GM18505 (cell line): ENCODE results near the gene TMEM30B.

ENCODE experiments used
- ATAC-seq: cut with Tn5 transposase; IDR thresholded peaks from one replicate; pipeline ENCODE4 v1.9.1; 2021; ENCODE audit not compliant: unreplicated experiment
- POLR2A ChIP-seq: IDR thresholded peaks from 4 replicates; pipeline ENCODE4 v1.6.1; 2011; ENCODE audit warnings: borderline replicate concordance; ENCODE audit not compliant: insufficient read depth, insufficient read length; ENCODE audit errors: extremely low read depth

The TMEM30B gene

DNA sequence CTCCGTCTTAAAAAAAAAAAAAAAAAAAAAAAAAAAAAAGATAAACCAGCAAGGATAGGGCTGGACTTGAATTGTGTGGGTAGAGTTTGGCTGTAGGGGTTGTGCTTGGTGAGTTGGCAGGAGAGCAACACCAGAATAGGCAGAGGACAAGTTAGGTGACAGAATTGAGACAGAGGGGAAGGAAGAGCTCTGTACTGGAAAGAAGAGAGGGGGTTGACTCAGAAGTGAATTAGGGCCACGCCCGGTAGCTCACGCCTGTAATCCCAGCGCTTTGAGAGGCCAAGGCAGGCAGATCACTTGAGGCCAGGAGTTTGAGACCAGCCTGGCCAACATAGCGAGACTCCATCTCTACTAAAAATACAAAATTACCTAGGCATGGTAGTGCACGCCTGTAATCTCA lies 6.1 kb upstream of the TMEM30B start:
- no peak for TF ChIP-seq POLR2A
- ATAC-seq, result no peak

DNA sequence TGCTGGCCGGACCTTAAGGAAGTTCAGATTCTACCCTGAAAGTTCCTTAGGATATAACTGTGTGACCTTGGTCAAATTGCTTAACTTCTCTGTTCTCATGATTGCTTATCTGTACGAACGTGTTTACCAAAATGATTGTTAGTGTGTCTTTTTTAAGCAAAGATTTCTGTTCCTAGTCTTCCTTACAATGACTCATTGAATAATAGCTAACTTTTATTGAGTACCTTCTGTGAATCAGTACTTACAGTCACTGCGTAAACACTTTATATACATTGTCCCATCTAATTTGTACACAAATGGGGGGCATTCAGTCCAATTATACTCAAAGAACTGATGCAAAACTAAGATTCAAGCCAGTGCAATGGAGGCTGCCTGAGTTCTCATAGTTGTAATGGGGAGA lies 4.2 kb upstream of the TMEM30B start:
- ATAC-seq, result no peak
- no peak for TF ChIP-seq POLR2A

DNA sequence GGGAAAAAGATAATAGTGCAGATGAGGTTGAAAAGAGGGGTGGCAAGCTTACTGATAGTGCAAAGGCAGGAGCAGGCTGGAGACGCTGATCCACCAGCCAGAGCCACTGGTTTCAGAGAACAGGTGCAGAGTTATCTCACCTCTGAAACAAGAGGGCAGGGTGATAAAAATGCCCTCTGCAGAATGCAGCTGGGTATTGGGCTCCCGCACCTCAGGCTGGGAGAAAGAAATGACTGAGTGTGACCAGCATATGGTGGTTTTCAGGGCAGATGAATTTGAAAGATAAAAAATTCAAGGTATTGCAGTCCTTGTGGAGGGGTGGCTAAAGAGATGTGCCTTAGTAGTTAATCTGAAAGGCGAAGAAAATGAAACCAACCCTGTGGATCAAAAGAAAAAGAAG lies 2.9 kb upstream of the TMEM30B start:
- TF ChIP-seq POLR2A, result no peak
- ATAC-seq, result no peak

DNA sequence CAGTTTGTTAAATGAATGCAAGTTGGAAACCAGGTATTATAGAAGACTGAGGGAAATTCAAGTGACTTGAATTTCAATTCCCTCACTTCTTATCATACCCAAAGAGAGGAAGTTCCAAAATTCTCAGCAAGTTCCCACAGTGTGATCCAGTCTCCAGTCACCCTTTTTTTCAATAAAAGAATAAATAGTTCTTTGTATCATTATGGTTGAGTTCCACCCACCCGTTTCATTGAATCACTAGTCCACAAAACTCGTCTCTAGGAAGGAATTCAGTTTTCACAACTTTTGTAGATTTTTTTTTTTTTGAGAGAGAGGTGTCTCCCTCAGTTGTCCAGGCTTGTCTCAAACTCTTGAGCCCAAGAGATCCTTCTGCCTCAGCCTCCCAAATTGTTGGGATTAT lies 1.6 kb upstream of the TMEM30B start:
- no peak for TF ChIP-seq POLR2A
- no peak for ATAC-seq

DNA sequence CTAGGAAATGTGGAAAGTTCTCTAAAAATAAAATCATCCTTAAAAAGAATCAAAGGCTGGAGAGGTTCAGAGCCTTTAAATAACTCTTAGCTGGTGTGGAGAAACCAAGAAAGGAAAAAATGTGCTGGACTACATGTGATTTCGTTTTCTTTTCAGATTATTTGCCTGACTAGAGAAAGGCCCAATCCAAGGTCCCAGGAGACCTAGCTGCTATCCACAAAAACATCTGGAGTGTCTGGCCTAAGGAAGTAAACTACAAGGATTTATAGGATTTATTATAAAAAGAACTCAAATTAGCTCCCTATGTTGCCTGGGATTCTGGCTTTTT lies 774 bp upstream of the TMEM30B start:
- ATAC-seq, result no peak
- TF ChIP-seq POLR2A, result no peak

DNA sequence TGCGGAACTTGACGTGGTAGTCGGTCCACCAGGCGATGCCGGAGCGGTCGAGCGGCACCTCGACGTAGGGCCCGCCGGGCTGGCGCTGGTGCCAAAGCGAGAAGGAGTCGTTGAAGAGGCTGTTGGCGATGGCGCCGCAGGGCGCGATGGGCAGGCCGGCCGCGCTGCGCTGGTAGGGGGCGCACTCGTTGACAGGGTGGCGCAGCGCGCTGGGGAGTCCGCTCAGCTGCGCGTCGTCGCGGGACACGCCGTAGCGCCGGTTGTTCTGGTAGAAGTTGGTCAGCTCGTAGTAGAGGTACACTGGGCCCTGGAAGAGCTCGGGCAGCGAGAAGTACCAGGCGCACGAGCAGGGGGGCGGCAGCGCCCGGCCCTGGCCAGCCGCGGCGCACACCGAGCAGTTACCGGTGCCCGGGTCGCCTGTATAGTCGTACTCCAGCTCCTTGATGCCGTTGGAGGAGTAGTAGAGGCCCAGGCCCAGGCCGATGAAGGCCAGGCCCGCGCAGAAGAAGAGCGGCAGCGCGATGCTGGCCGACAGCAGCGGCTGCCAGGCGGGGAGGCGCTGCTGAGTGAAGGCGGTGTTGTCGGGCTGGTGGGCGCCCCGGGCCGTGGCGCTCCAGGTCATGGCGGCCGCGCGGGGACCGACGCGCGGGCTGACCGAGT lies 482 bp downstream of the TMEM30B start:
- no peak for TF ChIP-seq POLR2A
- no peak for ATAC-seq

DNA sequence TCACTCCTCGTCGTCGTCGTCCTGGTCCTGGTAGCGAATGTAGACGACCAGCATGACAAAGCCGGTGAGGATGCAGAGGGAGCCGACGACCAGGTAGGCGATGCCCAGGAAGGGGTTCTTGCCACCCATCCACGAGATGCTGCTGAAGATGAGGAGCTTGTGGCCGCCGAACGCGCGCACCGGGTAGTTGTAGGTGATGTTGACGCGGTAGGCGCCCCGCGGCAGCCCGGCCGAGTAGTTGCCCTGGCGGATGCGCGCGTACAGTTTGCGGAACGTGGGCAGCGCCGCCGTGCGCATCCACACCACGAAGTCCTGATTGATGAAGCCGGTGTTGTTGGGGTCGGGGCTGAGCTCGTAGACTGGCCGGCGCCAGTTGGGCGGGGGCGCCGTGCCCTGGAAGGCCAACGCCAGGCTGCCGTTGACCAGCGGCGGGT lies 1.0 kb downstream of the TMEM30B start:
- ATAC-seq, result no peak
- no peak for TF ChIP-seq POLR2A

DNA sequence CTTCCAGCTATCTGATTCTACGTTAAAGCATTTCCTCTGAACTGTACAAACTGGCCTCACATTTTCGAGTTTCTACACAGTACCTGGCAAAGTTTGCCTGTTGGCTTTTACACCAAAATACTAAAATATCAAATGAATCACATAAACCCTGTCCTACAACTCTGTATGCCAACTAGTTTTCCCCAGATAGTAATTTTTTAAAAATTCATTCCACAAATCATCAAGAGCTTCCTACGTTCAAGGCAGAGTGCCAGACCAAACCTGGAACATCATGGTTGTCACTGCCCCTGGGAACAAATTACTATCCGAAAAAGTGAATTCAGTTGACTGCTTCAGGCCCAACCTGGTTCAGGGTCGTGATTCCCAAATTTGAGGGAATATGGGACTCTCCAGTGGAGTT lies 2.1 kb downstream of the TMEM30B start:
- TF ChIP-seq POLR2A, result no peak
- ATAC-seq, result no peak

DNA sequence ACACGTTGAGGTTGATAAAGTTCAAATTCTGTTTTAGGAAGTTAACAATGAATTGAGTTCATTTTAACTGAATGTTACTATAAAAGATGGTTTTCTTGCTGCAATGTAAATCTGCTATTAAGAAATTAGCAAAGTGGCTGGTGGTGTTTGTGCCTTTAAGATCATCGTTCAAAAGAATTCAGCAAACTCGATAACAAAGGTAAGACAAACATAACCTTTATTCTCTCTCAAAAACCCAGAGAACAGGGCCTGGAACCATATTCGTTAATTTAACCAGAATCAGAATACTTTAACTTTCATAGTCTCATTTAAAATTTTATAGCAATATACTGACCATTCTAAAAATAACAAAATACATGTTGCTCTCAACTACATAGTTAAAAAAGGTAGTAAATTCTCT lies 3.4 kb downstream of the TMEM30B start:
- ATAC-seq, result no peak
- no peak for TF ChIP-seq POLR2A

DNA sequence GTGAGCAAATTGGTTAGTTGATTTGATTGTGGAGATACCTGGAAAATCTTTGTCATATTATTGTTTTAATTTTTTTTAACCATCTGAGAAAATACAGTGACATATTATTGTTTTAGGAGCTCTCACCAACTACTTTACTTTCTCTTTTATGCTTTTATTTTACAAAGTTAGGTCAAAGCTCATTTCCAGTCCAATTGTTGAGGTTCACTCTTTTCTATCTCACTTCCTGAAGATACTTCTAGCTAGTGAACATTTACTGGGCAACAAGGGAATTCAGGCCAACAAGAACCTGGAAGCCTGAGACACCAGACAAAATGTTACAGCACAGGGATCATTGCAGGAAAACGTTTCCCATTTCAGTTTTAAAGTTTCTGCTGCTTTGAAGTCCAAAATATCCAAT lies 3.9 kb downstream of the TMEM30B start:
- no peak for TF ChIP-seq POLR2A
- ATAC-seq, result no peak

DNA sequence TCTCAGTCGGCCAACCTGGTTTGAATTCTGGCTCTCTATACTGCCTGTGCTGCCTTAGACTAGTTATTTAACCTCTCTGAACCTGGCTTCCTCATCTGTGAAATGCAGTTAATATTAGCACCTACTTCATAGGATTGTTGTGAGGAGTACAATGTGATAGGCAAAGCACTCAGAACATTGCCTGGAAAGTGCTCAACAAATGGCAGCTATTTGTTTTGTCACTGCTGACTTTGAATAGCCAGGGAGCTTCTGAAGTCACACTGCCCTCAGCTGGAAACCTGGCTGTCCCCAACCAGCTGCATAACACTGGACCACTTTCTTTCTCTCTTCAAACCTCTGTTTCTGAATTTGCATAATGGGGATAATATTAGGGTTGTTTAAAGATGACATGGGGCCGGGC lies 9.6 kb downstream of the TMEM30B start:
- no peak for TF ChIP-seq POLR2A
- no peak for ATAC-seq

DNA sequence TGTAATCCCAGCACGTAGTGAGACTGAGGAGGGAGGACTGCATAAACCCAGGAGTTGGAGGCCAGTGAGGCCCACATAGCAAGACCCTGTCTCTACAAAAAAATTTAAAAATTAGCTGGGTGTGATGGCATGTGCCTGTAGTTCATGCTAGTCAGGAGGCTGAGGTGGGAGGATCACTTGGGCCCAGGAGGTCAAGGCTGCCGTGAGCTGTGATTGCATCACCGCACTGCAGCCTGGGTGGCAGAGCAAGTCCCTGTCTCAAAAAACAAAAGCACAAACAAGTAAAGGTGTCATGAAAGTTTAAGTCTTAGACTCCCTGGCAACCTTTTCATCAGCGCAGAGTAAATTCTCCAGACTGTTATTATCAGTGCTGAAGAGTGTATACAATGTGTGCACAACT lies 10.4 kb downstream of the TMEM30B start:
- no peak for ATAC-seq
- TF ChIP-seq POLR2A, result no peak

DNA sequence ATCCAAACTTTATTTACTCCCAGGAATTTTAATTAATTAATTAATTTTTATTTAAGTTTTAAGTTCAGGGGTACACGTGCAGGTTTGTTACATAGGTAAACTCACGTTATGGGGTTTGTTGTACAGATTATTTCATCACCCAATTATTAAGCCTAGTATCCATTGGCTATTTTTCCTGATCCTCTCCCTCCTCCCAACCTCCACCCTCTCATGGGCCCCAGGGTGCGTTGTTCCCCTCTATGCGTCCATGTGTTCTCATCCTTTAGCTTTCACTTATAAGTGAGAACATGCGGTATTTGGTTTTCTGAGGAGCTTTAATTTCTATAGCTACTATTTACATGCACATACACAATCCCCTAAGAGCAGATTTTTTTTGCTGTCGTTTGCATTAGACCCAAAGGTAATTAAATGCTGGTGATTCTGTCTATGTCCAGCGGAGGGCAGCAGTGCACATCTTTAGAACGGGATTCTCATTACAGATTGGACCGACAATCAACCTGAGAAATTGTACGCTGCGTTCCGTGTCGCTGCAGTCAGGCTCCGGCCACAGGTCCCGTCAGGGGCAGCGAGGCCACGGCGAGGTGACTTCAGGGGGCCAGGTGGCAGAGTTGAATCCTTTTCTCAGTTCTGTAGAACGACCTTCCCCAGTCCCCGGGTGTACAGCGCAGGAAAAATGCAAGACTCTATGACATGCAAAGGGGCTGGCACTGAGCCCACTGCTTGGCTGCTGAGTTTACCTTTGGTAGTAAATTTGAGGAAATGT lies 11.6 kb downstream of the TMEM30B start:
- peak; percentile 86 for ATAC-seq
- TF ChIP-seq POLR2A, result no peak

DNA sequence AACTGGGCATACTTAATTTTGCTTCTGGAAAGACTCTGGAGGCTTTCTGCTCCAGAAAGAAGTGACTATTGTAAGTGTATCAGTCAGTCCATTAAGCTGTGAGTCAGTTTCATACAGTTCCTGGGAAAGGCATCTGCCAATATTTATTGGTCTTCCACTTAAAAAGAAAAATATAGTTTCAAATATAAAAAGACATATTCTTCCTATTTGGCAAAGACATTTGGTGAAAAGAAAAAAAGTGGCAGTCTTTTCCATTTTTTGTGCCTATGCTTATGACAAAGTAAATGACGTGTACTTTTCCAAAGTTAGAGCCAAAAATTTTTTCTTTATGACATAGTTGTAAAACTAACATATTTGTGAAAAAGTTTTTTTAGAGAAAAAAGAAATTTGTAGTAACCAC lies 12.3 kb downstream of the TMEM30B start:
- no peak for TF ChIP-seq POLR2A
- no peak for ATAC-seq
